KMS-11 (cell line): ENCODE data around the gene SLC40A1.

ENCODE experiments used
- H2AFZ ChIP-seq: fragments of 200-600 bp; sonication (generic); 2 replicates; pipeline ENCODE4 v1.6.1; 2016; ENCODE audit warnings: antibody characterized with exemption, mixed run types, low read depth
- H3K27ac ChIP-seq: fragments of 200-600 bp; sonication (generic); 2 replicates; pipeline ENCODE4 v1.6.1; 2016; ENCODE audit warnings: mild to moderate bottlenecking, mixed run types
- H3K27me3 ChIP-seq: fragments of 200-600 bp; sonication (generic); 2 replicates; pipeline ENCODE4 v1.6.1; 2017; ENCODE audit warnings: mild to moderate bottlenecking, low read depth, mixed run types, moderate library complexity; ENCODE audit not compliant: insufficient read depth
- H3K36me3 ChIP-seq: fragments of 200-600 bp; sonication (generic); 2 replicates; pipeline ENCODE4 v1.6.1; 2017; ENCODE audit warnings: mild to moderate bottlenecking, mixed run types; ENCODE audit not compliant: insufficient read depth
- H3K4me1 ChIP-seq: fragments of 200-600 bp; sonication (generic); 2 replicates; pipeline ENCODE4 v1.6.1; 2016; ENCODE audit warnings: mild to moderate bottlenecking, low read depth, mixed run types; ENCODE audit not compliant: poor library complexity, severe bottlenecking
- H3K4me2 ChIP-seq: fragments of 200-600 bp; sonication (generic); 2 replicates; pipeline ENCODE4 v1.7.0; 2016; ENCODE audit warnings: mild to moderate bottlenecking, mixed run types
- H3K4me3 ChIP-seq: fragments of 200-600 bp; sonication (generic); IDR thresholded peaks from 2 replicates; pipeline ENCODE4 v1.6.1; 2017; ENCODE audit warnings: low read depth, low read length, mixed read lengths; ENCODE audit not compliant: insufficient read depth
- H3K79me2 ChIP-seq: fragments of 200-600 bp; sonication (generic); 2 replicates; pipeline ENCODE4 v1.6.1; 2016; ENCODE audit warnings: low read depth, mixed run types; ENCODE audit not compliant: insufficient read depth
- H3K9ac ChIP-seq: fragments of 200-600 bp; sonication (generic); 2 replicates; pipeline ENCODE4 v1.6.1; 2016; ENCODE audit warnings: mild to moderate bottlenecking, mixed run types
- H4K20me1 ChIP-seq: fragments of 200-600 bp; sonication (generic); 2 replicates; pipeline ENCODE4 v1.6.1; 2016; ENCODE audit warnings: mild to moderate bottlenecking, mixed run types; ENCODE audit not compliant: insufficient read depth
- TF ChIP-seq, protein P1 (sequence below): fragments of 200-600 bp; sonication (generic); conservative IDR thresholded peaks from 2 replicates; pipeline ENCODE4 v1.6.1; 2017; ENCODE audit warnings: low read depth, mild to moderate bottlenecking, antibody characterized with exemption, low read length, moderate library complexity, mixed read lengths

The SLC40A1 gene, protein sequence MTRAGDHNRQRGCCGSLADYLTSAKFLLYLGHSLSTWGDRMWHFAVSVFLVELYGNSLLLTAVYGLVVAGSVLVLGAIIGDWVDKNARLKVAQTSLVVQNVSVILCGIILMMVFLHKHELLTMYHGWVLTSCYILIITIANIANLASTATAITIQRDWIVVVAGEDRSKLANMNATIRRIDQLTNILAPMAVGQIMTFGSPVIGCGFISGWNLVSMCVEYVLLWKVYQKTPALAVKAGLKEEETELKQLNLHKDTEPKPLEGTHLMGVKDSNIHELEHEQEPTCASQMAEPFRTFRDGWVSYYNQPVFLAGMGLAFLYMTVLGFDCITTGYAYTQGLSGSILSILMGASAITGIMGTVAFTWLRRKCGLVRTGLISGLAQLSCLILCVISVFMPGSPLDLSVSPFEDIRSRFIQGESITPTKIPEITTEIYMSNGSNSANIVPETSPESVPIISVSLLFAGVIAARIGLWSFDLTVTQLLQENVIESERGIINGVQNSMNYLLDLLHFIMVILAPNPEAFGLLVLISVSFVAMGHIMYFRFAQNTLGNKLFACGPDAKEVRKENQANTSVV

DNA sequence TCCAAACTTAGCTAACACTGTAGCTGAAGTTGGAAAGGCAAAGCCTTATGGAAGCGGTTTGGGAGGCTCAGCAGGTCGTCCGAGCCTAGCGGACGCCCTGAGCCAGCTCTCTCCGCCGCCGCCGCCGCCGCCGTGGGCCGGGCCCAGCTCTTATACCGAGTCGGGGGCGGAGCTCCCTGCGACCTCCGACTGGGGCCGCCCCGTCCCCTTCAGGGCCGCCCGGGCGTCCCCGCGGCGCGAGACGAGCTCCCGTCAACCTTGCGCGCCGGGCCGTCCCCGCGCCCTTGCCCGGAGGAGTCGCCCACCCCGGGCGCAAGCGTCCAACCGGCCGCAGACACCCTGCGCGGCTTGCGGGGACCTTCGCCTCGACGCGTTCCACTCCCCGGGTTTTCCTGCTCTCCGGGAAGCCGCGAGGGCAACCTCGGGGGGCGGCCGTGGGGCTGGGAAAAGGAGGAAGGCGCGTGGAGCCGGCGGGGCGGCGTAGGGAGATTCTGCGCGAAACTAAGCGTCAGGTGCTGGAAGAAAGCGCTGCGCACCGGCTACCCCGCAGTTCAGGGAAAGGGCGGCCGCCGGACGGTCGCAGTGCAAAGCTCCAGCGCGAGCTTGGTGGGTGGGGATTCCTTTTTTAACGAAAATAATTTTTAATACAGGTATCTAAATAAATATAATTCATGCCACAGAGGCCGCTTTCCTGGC lies at the start of gene SLC40A1:
Gene SLC40A1, minus strand, starts transcription at position 129 of the 696 bp plus-strand sequence. CDS start 326 bp downstream, outside the sequence.
- H3K4me3 ChIP-seq, result peak within 1 kb of the TSS; percentile 98
- H3K27ac ChIP-seq, result peak within 1 kb of the TSS; percentile 71
- H4K20me1 ChIP-seq, result no peaks in the 10 kb centered on the region
- peaks cover 22% of the 10 kb centered on the region for H3K4me1 ChIP-seq
- peak within 1 kb of the TSS; percentile 97 for H3K4me2 ChIP-seq
- peak within 1 kb of the TSS; percentile 79 for H3K9ac ChIP-seq
- TF ChIP-seq, protein P1, sequence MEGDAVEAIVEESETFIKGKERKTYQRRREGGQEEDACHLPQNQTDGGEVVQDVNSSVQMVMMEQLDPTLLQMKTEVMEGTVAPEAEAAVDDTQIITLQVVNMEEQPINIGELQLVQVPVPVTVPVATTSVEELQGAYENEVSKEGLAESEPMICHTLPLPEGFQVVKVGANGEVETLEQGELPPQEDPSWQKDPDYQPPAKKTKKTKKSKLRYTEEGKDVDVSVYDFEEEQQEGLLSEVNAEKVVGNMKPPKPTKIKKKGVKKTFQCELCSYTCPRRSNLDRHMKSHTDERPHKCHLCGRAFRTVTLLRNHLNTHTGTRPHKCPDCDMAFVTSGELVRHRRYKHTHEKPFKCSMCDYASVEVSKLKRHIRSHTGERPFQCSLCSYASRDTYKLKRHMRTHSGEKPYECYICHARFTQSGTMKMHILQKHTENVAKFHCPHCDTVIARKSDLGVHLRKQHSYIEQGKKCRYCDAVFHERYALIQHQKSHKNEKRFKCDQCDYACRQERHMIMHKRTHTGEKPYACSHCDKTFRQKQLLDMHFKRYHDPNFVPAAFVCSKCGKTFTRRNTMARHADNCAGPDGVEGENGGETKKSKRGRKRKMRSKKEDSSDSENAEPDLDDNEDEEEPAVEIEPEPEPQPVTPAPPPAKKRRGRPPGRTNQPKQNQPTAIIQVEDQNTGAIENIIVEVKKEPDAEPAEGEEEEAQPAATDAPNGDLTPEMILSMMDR, result no peak
- no peaks in the 10 kb centered on the region for H3K79me2 ChIP-seq
- H3K36me3 ChIP-seq, result no peaks in the 10 kb centered on the region
- H2AFZ ChIP-seq, result peak within 1 kb of the TSS; percentile 92
- H3K27me3 ChIP-seq, result no peaks in the 10 kb centered on the region

DNA sequence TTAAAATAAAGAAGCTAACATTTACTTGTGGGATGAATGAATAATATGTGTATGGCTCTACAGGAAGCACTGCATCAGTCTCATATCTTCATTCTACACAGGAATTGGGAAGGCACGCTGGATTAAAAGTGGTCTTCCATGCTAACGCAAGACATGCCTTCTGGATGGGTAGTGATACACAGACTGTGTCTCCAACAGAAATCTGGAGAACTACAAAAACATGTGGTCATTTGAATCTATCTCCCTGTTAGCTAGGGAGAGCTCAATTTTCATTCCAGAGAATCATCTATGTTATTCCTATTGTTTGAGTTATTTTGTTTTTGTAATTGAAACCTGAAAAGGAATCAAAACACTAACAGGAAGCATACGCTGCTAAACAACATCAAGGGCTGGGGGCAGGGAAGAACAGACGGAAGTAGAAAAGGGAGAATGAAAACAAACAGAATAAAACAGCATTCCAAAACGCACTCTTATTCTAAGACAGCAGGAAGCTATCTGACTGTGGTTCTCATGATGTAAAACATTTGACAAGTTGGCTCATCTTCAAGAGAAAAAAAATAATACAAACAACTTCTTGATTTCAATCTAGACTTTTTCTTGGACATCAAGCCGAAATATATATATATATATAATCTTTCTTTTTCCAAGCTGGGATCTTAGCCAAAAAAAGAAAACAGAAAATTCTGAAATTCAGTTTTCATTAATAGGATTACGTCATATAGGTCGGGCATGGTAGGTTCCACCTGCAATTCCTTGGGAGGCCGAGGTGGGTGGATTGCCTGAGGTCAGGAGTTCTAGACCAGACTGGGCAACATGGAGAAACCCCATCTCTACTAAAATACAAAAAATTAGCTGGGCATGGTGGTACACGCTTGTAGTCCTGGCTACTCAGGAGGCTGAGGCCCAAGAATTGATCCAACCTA lies 49.2 kb upstream of the SLC40A1 start:
- Histone ChIP-seq H3K9ac (no peak overlapping the region), H3K4me2 (no peak overlapping the region), H4K20me1 (no peaks in the 10 kb centered on the region), H3K4me1 (peaks cover 5% of the 10 kb centered on the region), H3K27ac (no peak overlapping the region), H3K27me3 (no peaks in the 10 kb centered on the region), H3K79me2 (no peaks in the 10 kb centered on the region), H3K36me3 (no peaks in the 10 kb centered on the region), H3K4me3 (no peak overlapping the region), H2AFZ (no peak overlapping the region)
- TF ChIP-seq, protein P1, result no peak

DNA sequence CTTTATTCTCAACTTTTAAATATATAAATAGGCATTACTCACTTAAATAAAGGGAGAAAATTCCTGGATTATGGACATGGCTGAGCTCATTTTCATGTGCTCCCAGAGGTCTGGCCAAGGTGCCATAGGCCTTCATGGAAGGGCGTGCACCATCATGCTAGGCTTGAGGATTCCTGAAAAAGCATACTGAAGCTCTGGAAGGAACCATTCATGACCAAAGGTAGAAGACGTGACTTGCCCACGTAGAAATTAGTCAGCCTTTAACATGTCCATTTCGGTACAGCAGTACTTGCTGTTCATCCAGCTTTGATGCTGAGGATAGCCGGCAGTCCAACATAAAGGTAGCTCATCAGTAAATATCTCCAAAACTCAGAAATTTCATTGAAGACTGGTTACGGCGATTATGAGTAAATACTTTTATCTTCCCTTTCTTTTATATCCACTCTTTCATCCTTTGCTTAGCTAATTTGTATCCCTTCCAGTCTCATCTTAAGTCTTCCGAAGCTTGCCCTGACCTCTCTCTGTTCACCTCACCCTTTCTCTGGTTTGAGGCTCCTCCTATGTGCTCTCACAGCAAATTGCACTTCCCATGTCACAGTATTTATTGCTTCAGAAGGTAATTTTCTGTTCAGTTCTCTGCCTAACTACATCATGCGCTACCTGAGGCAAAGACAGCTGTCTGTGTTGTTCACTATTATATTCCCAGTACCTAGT lies 48.4 kb upstream of the SLC40A1 start:
- H3K27me3 ChIP-seq, result no peaks in the 10 kb centered on the region
- no peaks in the 10 kb centered on the region for H3K36me3 ChIP-seq
- TF ChIP-seq, protein P1, result no peak
- H3K4me1 ChIP-seq, result peaks cover 13% of the 10 kb centered on the region
- H3K27ac ChIP-seq, result no peak overlapping the region
- no peaks in the 10 kb centered on the region for H3K79me2 ChIP-seq
- H4K20me1 ChIP-seq, result no peaks in the 10 kb centered on the region
- H2AFZ ChIP-seq, result no peak overlapping the region
- H3K4me3 ChIP-seq, result no peak overlapping the region
- H3K4me2 ChIP-seq, result no peak overlapping the region
- H3K9ac ChIP-seq, result no peak overlapping the region
